Gastroesophageal sphincter (tissue), 3 donors: Measurements from ENCODE around the gene CPM.

Experiments used
- POLR2A ChIP-seq, 2 donors: fragments of 450-650 bp; IDR thresholded peaks; one replicate each; pipeline ENCODE4 v1.6.1; 2017; ENCODE audit warnings: antibody characterized with exemption in 2 of 2, mild to moderate bottlenecking in 2 of 2, moderate library complexity in 1 of 2
- POLR2AphosphoS5 ChIP-seq: sonication (generic); formaldehyde crosslinking; IDR thresholded peaks from one replicate; pipeline ENCODE4 v1.6.1; 2017; ENCODE audit warnings: antibody characterized with exemption
- TF ChIP-seq, protein P1 (sequence below), 4 experiments: fragments of 200-600 bp in 2 of 4; fragments of 450-650 bp in 2 of 4; sonication (generic) in 1 of 4; IDR thresholded peaks; one replicate each; pipeline ENCODE4 v1.5.1; 2017 to 2019; ENCODE audit warnings: antibody characterized with exemption in 4 of 4, mild to moderate bottlenecking in 2 of 4, moderate library complexity in 2 of 4

DNA sequence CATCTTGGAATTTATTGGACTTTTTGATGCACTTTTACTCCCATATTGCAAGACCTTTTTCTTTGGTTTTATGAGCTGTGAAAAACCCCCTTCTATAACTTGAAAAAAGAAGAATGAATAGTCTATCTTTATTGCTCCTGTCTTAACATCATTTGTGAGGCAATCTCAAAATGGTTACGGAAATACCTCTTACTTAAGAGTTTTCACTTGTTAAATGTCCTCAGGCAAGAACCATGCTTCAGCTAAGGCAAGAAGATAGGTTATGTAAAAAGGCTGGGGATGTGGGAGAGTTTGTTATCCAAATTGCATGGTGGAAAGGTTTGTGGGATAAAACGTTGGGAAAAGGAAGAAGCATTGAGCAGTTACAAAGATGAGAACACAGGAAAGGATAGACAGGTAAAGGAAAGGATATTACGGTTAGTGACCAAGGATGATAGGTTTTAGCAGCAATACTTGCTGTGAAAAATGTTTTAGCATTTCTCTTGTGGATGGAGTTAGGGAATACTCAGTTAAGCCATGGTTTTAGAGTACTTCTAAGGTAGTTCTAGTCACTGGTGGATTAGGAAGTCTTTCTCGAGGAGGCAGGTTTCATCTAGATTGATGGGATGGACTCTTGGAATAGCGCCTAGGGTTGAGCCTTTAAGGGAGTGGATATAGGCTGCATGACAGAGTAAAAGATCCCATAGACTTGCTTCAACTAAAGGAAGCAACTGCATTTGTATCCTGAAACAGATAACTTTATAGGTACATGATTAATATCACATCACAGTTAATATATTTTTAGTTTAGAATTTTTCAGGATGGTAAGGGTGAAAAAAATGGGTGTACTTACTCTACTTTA, 94.7 kb downstream of the CPM start:
- TF ChIP-seq, protein P1, sequence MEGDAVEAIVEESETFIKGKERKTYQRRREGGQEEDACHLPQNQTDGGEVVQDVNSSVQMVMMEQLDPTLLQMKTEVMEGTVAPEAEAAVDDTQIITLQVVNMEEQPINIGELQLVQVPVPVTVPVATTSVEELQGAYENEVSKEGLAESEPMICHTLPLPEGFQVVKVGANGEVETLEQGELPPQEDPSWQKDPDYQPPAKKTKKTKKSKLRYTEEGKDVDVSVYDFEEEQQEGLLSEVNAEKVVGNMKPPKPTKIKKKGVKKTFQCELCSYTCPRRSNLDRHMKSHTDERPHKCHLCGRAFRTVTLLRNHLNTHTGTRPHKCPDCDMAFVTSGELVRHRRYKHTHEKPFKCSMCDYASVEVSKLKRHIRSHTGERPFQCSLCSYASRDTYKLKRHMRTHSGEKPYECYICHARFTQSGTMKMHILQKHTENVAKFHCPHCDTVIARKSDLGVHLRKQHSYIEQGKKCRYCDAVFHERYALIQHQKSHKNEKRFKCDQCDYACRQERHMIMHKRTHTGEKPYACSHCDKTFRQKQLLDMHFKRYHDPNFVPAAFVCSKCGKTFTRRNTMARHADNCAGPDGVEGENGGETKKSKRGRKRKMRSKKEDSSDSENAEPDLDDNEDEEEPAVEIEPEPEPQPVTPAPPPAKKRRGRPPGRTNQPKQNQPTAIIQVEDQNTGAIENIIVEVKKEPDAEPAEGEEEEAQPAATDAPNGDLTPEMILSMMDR (IDR thresholded peaks at IDR 0.05), result no peak
- no peak for TF ChIP-seq POLR2A (IDR thresholded peaks at IDR 0.05)
- TF ChIP-seq POLR2AphosphoS5, result no peak
